Stomach (tissue), 4 donors: ENCODE results near the gene SPI1.

Source experiments
- EP300 ChIP-seq: sonication (generic); formaldehyde crosslinking; IDR thresholded peaks from one replicate; pipeline ENCODE4 v1.6.1; 2017; ENCODE audit warnings: antibody characterized with exemption
- POLR2A ChIP-seq, 4 donors: fragments of 450-650 bp; IDR thresholded peaks; one replicate each; pipeline ENCODE4 v1.6.1; 2016; ENCODE audit warnings: antibody characterized with exemption in 4 of 4, control low read depth in 2 of 4, mild to moderate bottlenecking in 1 of 4, moderate library complexity in 1 of 4
- TF ChIP-seq, protein P1 (sequence below), 7 experiments: fragments of 450-650 bp in 4 of 7; fragments of 200-600 bp in 3 of 7; sonication (generic) in 3 of 7; IDR thresholded peaks; one replicate each; pipeline ENCODE4 v1.5.1; 2016 to 2019; ENCODE audit warnings: antibody characterized with exemption in 7 of 7, control low read depth in 2 of 7, mild to moderate bottlenecking in 1 of 7

GRCh38 chr11:47352556-47352955 is 25.8 kb downstream of the SPI1 start, which contains the start of gene MYBPC3:
- TF ChIP-seq EP300 (no peak), POLR2A (IDR thresholded peaks at IDR 0.05) (no peak)
- TF ChIP-seq, protein P1, sequence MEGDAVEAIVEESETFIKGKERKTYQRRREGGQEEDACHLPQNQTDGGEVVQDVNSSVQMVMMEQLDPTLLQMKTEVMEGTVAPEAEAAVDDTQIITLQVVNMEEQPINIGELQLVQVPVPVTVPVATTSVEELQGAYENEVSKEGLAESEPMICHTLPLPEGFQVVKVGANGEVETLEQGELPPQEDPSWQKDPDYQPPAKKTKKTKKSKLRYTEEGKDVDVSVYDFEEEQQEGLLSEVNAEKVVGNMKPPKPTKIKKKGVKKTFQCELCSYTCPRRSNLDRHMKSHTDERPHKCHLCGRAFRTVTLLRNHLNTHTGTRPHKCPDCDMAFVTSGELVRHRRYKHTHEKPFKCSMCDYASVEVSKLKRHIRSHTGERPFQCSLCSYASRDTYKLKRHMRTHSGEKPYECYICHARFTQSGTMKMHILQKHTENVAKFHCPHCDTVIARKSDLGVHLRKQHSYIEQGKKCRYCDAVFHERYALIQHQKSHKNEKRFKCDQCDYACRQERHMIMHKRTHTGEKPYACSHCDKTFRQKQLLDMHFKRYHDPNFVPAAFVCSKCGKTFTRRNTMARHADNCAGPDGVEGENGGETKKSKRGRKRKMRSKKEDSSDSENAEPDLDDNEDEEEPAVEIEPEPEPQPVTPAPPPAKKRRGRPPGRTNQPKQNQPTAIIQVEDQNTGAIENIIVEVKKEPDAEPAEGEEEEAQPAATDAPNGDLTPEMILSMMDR (IDR thresholded peaks at IDR 0.05): no peak
